ENCODE data around the gene KCTD21.

DNA sequence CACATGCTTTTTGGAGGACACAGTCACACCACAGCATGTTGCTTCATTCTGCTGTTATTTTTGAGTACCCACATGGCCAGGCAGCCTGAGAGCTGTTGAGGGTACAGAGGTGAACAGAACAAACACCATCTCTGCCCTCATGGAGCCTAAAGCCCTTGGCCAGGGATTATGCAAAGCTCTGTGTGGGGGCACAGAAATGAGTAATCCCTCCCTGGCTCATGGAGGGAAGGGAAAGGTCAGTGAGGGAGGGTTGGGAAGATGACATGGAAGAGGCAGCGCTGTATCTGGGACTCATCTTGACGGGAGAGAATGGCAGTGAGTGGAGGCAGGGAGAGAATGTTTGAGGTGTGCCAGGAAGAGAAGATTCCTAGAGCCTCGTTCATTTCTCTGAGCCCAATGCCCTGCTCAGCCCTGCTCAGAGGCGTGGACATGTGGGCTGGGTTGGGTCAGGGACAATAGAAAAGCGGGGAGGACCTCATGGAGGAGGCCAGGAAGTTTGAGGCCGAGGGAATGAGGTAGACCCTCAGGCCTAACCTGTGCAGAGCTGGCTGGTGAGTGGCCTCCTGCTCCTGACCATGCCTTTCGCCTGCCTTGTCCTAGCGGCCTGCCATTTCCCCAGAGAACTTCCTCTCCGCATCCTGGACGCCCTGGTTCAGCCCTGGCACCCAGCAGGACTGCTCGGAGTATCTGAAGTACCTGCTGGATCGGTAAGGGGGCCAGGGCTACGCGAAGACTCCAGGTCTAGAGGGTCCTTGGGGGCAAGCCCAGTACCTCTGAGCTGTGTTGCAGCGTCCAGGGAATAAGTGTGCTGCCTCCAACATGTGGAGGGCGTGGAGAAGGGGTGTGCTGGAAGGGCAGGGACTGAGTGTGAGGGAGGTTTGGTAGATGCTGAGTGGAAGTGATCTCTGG, 20.1 kb upstream of the KCTD21 start:
- TF ChIP-seq, protein P1, sequence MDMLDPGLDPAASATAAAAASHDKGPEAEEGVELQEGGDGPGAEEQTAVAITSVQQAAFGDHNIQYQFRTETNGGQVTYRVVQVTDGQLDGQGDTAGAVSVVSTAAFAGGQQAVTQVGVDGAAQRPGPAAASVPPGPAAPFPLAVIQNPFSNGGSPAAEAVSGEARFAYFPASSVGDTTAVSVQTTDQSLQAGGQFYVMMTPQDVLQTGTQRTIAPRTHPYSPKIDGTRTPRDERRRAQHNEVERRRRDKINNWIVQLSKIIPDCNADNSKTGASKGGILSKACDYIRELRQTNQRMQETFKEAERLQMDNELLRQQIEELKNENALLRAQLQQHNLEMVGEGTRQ (IDR thresholded peaks at IDR 0.05; ENCODE audit: low read depth, low read length) = no peak
- no peak for TF ChIP-seq RAD21 (IDR thresholded peaks at IDR 0.05; ENCODE audit: low read length)
